ENCODE data around the gene CERS5. TPM values are rescaled to one million over a fixed set of nuclear protein-coding genes. Genes with fewer than 3 reads are reported as not detected.
A peak's percentile ranks its signal among the peaks of the same experiment; 100 is the strongest.

Gene CERS5
- total RNA-seq, 4 donors from 2014 or later: 30.3 to 45.5 (median 40.5) TPM

GRCh38 chr12:50117057-50117622, 50.0 kb downstream of the CERS5 start:
- no peaks in the 10 kb centered on the region for H3K27me3 ChIP-seq
- 79 to 86% methylated on average over 6 of the region's 6 CpGs for WGBS, 2 donors

DNA sequence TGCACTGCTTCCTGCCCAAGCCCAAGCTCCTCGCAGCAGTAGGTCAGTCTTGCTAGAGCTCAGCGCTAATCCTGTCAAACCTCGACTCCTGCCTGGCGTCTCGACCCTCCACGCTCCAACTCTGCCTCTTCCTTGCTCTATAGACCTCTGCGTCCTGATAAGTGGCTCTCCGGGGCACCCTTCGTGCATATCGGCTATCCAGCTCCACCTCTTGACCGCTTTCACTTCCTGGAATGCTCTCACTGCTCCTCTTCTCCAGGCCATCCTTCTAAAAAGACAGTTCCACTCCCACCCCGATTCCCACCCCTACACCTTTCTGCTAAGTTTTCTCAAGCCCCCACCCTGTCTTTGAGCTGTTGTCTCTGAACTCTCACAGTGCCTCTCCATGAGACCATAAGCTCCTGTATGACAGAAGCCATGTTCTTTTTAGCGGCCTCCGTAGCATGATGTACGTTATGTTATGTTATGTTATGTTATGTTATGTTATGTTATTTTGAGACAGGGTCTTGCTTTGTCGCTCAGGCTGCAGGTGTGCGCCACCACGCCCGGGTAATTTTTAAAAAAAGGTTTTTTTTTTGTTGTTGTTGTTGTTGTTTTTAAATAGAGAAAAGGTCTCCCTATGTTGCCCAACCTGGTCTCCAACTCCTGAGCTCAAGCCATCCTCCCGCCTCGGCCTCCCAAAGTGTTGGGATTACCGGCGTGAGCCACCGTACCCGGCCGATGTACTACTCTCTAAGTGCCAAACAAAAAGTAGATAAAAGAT, 54.5 kb downstream of the CERS5 start:
- DNase-seq (ENCODE audit: low spot score in 2 of 2): peak in 1 of 2 donors; percentile 44
- WGBS, 2 donors: 23 to 25% methylated on average over 26 of the region's 26 CpGs

More at GRCh38 chr12:50117057-50117622, 50.0 kb downstream of the CERS5 start:
- TF ChIP-seq, protein P1, sequence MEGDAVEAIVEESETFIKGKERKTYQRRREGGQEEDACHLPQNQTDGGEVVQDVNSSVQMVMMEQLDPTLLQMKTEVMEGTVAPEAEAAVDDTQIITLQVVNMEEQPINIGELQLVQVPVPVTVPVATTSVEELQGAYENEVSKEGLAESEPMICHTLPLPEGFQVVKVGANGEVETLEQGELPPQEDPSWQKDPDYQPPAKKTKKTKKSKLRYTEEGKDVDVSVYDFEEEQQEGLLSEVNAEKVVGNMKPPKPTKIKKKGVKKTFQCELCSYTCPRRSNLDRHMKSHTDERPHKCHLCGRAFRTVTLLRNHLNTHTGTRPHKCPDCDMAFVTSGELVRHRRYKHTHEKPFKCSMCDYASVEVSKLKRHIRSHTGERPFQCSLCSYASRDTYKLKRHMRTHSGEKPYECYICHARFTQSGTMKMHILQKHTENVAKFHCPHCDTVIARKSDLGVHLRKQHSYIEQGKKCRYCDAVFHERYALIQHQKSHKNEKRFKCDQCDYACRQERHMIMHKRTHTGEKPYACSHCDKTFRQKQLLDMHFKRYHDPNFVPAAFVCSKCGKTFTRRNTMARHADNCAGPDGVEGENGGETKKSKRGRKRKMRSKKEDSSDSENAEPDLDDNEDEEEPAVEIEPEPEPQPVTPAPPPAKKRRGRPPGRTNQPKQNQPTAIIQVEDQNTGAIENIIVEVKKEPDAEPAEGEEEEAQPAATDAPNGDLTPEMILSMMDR (IDR thresholded peaks at IDR 0.05): no peak
- TF ChIP-seq EP300 (IDR thresholded peaks at IDR 0.05) (no peak), POLR2A (IDR thresholded peaks at IDR 0.05) (no peak)
- Histone ChIP-seq H3K9me3 (no peaks in the 10 kb centered on the region), H3K4me3 (no peak overlapping the region), H3K36me3 (peaks cover 0 to 67% (median 3%) of the 10 kb centered on the region in 3 donors), H3K27ac (no peak overlapping the region), H3K4me1 (peaks cover 0 to 46% (median 15%) of the 10 kb centered on the region in 4 donors)
- no peak for DNase-seq (ENCODE audit: low spot score in 2 of 2)

DNA sequence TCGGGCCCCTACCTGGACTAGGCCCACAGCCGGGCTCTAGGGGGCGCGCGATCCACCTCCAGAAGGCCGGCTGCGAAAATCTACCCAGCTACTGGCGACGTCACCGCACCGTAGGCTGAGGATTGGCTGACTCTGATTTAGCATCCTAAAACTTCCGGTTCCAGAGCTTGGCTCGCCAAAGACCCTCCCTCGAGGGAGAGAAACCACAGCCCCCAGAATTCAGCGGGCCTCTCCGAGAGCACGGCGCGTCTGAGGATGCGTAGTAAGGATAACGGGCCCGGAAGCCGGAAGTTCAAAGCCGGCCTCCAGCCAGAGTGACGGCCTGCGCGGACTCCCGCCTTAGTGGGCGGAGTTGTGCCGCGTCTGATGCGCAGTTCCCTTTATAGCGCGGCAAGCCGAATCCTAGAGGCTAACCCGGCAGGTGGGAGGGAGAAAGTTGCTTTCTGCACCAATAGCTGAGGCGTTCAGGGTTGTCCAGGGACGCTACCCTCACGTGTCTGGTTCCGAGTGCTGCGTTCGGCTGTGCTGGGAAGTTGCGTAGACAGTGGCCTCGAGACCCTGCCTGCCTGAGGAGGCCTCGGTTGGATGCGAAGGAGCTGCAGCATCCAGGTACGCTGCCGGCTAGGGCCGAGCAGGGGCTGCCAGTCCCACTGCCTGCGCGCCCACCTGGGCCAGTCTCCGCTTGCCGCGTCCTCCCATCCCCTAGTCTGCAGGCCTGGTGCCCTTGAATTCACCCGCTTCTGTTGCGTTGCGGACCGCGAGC, 55.3 kb downstream of the CERS5 start, which contains the start of gene COX14:
Gene COX14 (plus strand): TSS at position 544 of the 763 bp plus-strand sequence. CDS start 7,808 bp downstream, outside the sequence.
- H3K4me3 ChIP-seq: peak within 1 kb of the TSS; percentile 85 to 97 (median 89)
- H3K27ac ChIP-seq: peak within 1 kb of the TSS; percentile 92 to 98 (median 96)
- DNase-seq (ENCODE audit: low spot score in 2 of 2): peak; percentile 97 to 99
- H3K9me3 ChIP-seq: no peaks in the 10 kb centered on the region
- TF ChIP-seq, protein P1 (IDR thresholded peaks at IDR 0.05): peak; percentile 91 to 95 (median 92)
- peak; percentile 98 for TF ChIP-seq EP300 (IDR thresholded peaks at IDR 0.05)
- TF ChIP-seq POLR2A (IDR thresholded peaks at IDR 0.05): peak; percentile 87 to 92
- WGBS, 2 donors: 0 to 1% methylated on average over 37 to 59 of the region's 59 CpGs
- H3K4me1 ChIP-seq: peaks cover 0 to 56% (median 34%) of the 10 kb centered on the region in 4 donors
- H3K36me3 ChIP-seq: peaks cover 0 to 20% (median 3%) of the 10 kb centered on the region in 3 donors
- H3K27me3 ChIP-seq: no peaks in the 10 kb centered on the region

More for the DNA sequence above, 54.5 kb downstream of the CERS5 start:
- no peaks in the 10 kb centered on the region for H3K9me3 ChIP-seq
- H3K27me3 ChIP-seq: no peaks in the 10 kb centered on the region
- peak overlapping the region; percentile 85 to 97 (median 89) for H3K4me3 ChIP-seq
- TF ChIP-seq POLR2A (IDR thresholded peaks at IDR 0.05) (no peak), EP300 (IDR thresholded peaks at IDR 0.05) (no peak)
- TF ChIP-seq, protein P1 (IDR thresholded peaks at IDR 0.05): no peak
- peaks cover 0 to 61% (median 34%) of the 10 kb centered on the region in 4 donors for H3K4me1 ChIP-seq
- H3K27ac ChIP-seq: peak overlapping the region; percentile 92 to 98 (median 96)
- H3K36me3 ChIP-seq: peaks cover 0 to 24% (median 3%) of the 10 kb centered on the region in 3 donors

- DNase-seq (ENCODE audit: low spot score in 2 of 2): peak in 1 of 2 donors; percentile 17
- Histone ChIP-seq H3K9me3 (no peaks in the 10 kb centered on the region), H3K27me3 (no peaks in the 10 kb centered on the region), H3K36me3 (peaks cover 0 to 14% (median 3%) of the 10 kb centered on the region in 3 donors), H3K27ac (peak overlapping the region; percentile 79 to 98 (median 87)), H3K4me3 (peak overlapping the region; percentile 18 to 97 (median 34)), H3K4me1 (peaks cover 0 to 50% (median 34%) of the 10 kb centered on the region in 4 donors)
- 3 to 7% methylated on average over 19 of the region's 19 CpGs for WGBS, 2 donors
- TF ChIP-seq, protein P1 (IDR thresholded peaks at IDR 0.05): no peak
- TF ChIP-seq EP300 (IDR thresholded peaks at IDR 0.05): no peak
- TF ChIP-seq POLR2A (IDR thresholded peaks at IDR 0.05): no peak
Observed at GRCh38 chr12:50111395-50111692, 55.8 kb downstream of the CERS5 start.
